Adipocyte (in vitro differentiated cells): ENCODE measurements around the gene GALNT9.

ENCODE experiments used
- DNase-seq: peaks from one replicate; pipeline ENCODE4 v3.0.0-alpha.2; 2015; ENCODE audit warnings: low read depth
- H3K27me3 ChIP-seq: replicated peaks from 2 replicates; pipeline ENCODE4 v1.7.0; 2013; ENCODE audit warnings: mild to moderate bottlenecking, low read length, moderate library complexity; ENCODE audit not compliant: control insufficient read depth, insufficient read depth
- H3K36me3 ChIP-seq: 2 replicates; pipeline ENCODE4 v1.7.0; 2013; ENCODE audit warnings: low read length, mild to moderate bottlenecking, moderate library complexity; ENCODE audit not compliant: control insufficient read depth, insufficient read depth, severe bottlenecking
- H3K4me1 ChIP-seq: 2 replicates; pipeline ENCODE4 v1.7.0; 2013; ENCODE audit warnings: mild to moderate bottlenecking, low read length, moderate library complexity; ENCODE audit not compliant: control insufficient read depth, insufficient read depth
- H3K4me3 ChIP-seq: 2 replicates; pipeline ENCODE4 v1.7.0; 2013; ENCODE audit warnings: mild to moderate bottlenecking, low read length, moderate library complexity
- H3K9ac ChIP-seq: 2 replicates; pipeline ENCODE4 v1.7.0; 2013; ENCODE audit warnings: mild to moderate bottlenecking, low read length, moderate library complexity
- H3K9me3 ChIP-seq: 2 replicates; pipeline ENCODE4 v1.7.0; 2013; ENCODE audit warnings: mild to moderate bottlenecking, low read length, moderate library complexity; ENCODE audit not compliant: control insufficient read depth

Gene GALNT9

DNA sequence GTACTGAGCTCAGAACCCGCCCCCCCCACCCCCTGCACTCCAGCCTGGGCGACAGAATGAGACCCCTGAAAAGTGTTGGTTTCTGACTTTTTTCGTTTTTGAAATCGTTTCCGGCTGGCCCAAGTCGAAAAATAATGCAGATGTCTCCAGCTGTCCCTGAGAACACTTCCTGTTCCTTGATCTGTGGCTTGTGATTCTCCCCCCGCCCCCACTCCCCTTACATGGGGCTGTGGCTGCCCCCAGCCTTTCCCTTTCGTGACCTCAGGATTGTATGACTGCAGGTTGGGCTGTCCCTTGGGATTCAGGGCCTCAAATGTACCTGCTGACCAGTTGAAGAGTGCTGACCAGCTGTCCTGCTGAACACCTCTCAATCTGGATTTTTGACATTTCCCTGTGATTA lies 151.1 kb downstream of the GALNT9 start:
- no peak overlapping the region for H3K4me3 ChIP-seq
- peaks cover 70% of the 10 kb centered on the region for H3K27me3 ChIP-seq
- H3K36me3 ChIP-seq = no peaks in the 10 kb centered on the region
- H3K4me1 ChIP-seq = no peaks in the 10 kb centered on the region
- H3K9me3 ChIP-seq = no peaks in the 10 kb centered on the region
- DNase-seq = no peak
- no peak overlapping the region for H3K9ac ChIP-seq

DNA sequence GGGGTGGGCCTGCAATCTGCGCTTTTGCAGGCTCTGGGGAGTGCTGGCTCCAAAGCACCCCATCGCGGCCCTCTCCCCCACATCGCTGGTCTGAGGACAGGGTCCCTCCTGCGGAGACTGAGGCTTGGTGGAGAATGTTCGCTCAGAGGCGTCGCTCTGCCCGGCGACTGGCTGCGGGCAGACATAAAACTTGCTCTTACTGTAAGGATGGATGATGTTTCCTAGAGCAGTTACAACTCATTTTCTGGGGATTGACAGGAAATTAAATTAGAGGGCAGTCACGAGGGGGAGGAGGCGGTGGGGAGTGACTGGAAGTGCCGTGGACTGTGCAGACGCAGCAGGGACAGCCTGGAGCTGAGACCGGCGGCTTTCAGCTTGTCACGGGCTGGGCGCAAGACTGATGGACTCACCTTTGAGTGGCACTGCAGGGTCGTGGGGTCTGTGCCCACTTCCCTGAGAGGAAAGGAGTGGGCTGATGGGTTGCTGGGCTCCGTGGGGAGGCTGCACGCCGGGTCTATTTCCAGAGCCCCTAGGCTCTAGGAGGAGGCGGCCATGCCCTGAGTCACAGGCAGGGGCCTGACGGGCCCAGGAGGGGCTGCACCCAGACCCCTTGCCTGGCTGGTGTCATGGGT lies 152.4 kb downstream of the GALNT9 start:
- no peaks in the 10 kb centered on the region for H3K4me1 ChIP-seq
- no peaks in the 10 kb centered on the region for H3K36me3 ChIP-seq
- H3K9me3 ChIP-seq = no peaks in the 10 kb centered on the region
- DNase-seq = no peak
- H3K4me3 ChIP-seq = no peak overlapping the region
- H3K9ac ChIP-seq = no peak overlapping the region
- H3K27me3 ChIP-seq = peaks cover 68% of the 10 kb centered on the region

DNA sequence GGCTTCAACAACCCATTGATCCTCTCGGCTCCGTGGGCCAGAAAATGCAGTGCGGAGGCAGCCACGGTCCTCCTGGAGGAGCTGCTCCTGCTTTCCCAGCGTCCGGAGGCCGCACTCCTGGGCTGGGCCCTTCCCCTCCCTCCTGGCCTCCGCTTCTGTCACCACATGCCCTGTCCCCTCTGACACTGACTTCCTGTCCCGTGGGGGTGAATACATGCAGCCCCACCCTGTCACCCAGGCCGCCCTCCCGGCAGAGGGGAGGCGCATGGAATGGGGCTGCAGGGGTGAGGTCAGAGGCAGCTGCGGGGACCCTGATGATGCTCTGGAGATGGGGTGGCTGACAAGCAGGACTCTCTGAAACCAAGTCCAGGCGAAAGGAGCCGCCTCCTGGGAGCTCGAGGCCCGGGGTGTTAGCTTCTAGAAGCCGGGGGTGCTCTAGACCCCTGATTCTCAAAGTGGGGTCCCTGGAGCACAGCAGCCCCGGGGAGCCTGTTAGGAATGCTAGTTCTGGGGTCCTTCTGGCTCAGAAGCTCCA lies 152.9 kb downstream of the GALNT9 start:
- H3K9ac ChIP-seq = no peak overlapping the region
- H3K4me1 ChIP-seq = no peaks in the 10 kb centered on the region
- H3K9me3 ChIP-seq = no peaks in the 10 kb centered on the region
- H3K4me3 ChIP-seq = no peak overlapping the region
- peaks cover 72% of the 10 kb centered on the region for H3K27me3 ChIP-seq
- no peaks in the 10 kb centered on the region for H3K36me3 ChIP-seq
- DNase-seq = no peak

DNA sequence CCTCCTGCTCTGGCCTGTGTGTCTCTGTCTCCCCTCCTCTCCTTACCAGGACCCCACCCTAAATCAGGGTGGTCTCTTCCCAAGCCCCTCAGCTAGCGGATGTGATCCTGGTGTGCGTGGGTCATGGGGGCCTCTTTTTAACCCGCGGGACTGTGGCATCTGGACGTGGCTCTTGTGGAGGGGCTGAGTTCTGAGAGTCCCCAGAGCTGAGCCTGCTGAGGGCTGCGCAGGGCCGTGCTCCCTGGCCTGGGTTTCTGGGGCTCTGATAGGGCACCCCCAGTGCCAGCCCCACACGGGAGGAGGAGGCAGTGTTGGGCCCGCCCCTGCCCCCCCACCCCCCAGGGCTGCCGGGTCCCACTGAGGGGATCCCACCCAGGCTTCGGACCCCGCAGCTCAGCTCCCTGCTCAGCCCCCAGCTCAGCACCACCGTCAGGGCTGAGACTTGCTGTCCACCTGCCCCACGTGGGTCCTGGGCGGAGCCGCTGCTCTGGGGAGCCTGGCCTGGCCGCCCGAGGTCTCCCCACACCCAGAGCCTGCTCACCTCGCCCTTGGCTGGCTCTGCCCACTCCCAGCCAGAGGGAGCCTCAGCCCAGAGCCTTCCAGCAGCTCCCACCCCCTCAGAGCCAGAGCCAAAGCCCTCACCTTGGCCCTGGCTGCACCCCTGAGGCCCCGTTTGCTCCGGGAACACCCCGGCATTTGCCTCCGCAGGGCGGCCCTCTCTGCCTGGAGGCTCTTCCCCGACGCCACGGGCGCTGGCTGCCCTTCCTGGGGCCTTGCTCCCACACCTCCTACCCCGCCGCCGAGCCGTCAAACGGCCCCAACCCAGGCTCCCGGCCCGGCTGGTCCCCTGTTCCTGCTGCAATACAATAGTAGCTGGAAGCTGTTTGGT lies 153.6 kb downstream of the GALNT9 start:
- no peak for DNase-seq
- Histone ChIP-seq H3K36me3 (no peaks in the 10 kb centered on the region), H3K27me3 (peaks cover 66% of the 10 kb centered on the region), H3K9ac (no peak overlapping the region), H3K4me1 (no peaks in the 10 kb centered on the region), H3K4me3 (no peak overlapping the region), H3K9me3 (no peaks in the 10 kb centered on the region)

DNA sequence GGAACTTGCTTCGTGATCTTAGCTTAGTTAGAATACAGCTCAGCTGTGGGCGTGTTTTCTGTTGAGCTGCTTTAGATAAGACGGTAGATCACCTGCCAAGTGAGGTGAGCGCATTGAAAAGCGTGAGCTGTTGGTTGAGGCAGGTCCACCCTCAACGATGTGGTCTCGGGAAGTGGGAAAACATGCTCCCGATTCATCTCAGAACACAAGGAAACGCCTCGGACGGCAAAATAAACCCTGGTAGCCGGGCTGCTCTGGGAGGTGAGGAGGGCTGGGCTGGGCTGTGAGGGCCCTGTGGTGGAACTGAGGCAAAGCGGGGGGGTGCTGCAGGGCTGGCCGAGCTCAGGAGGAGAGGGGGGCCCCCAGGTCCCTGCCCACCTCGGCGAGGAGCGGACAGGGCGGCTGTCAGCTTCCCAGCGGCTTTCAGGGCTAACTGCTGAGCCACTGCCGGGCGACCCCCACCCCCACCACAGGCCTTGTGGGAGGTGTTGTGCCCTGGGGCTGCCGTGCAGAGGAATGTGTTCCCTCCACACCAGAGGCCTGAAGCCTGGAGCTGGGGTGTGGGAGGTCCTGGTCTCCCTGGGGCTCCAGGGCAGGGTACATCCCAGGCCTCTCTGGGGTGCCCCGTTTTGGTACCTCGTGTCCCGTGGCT lies 154.4 kb downstream of the GALNT9 start:
- H3K4me1 ChIP-seq = peaks cover 2% of the 10 kb centered on the region
- no peak overlapping the region for H3K4me3 ChIP-seq
- no peak overlapping the region for H3K9ac ChIP-seq
- DNase-seq = no peak
- no peaks in the 10 kb centered on the region for H3K9me3 ChIP-seq
- H3K36me3 ChIP-seq = no peaks in the 10 kb centered on the region
- peaks cover 63% of the 10 kb centered on the region for H3K27me3 ChIP-seq

DNA sequence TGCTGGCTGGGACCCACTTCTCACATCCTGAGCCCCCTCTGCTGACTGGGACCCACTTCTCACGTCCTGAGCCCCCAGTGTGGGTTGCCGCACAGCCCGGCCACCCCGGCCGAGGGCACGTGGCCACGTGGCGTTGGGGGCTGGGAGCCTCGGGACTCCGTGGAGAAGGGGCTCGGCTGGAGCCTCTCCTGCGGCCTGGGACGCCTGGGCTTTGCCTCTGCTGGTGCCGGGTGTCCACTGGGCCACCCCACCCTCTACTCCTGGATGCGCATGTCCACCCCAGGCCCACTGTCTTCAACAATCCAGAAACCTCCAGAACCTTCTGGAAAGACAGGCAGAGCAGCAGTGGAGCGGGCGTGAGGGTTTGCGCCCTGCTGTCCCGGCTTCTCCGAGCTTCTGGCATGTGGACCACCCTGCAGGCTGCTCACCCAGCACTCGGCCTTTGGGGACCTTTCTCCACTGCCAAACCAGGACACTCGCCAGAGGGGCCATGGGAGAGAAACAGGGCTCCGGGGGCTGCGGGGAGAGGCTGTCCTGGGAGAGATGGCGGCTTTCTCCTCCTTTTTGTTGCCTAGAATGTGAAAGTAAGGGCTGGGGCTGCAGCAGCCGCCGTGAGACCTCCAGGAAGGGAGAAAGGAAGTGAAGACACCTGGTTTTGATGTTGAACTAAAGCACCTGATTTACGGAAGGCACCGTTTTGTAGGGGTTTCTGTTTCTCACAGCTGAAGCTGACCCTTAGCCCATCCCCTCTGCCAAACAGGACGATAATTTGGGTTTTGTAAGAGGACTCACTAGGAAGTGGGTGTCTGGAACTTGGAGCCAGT lies 155.2 kb downstream of the GALNT9 start:
- H3K27me3 ChIP-seq = peaks cover 55% of the 10 kb centered on the region
- no peak for DNase-seq
- no peaks in the 10 kb centered on the region for H3K9me3 ChIP-seq
- H3K9ac ChIP-seq = no peak overlapping the region
- no peak overlapping the region for H3K4me3 ChIP-seq
- H3K36me3 ChIP-seq = no peaks in the 10 kb centered on the region
- peaks cover 6% of the 10 kb centered on the region for H3K4me1 ChIP-seq

DNA sequence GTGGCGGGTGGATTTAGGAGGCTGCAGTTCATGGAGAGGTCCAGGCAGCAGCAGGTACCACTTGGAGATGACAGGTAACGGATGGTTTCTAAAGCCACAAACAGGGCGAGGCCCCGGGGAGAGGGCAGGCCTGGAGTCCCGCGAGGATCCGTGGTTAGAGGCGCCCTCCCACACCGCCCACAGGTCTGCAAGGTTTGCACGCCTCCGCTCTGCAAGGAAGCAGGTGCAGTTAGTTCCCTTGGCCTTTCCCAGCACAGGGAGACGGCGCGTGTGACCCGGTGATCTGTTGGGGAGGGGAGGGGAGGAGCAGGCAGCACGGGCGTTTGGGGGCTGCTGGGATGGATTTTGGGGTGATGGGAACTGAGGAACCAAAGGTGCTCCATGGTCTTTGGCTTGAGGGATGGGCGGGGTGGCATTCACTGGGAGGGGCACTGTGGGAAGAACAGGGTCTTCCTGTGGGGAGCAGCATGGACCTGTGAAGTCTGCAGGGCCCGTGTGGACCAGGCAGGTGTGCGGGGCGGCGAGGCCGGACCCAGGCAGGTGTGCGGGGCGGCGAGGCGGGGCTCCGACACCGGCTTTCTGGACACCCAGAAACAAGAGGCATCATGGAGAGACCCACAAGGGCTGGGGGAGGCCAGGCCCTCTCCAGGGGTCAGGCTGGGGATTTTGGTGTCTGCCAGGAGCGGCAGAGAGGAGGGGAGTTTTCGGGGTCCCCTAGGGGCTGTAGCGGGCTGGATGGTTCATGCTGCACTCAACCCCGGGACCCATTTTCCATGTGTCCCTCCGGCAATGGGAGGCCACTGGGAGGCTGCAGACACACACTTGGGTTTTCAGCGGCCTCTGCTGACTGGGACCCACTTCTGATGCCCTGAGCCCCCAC lies 156.0 kb downstream of the GALNT9 start:
- Histone ChIP-seq H3K27me3 (peaks cover 47% of the 10 kb centered on the region), H3K9me3 (no peaks in the 10 kb centered on the region), H3K4me3 (no peak overlapping the region), H3K4me1 (peaks cover 6% of the 10 kb centered on the region), H3K9ac (no peak overlapping the region), H3K36me3 (no peaks in the 10 kb centered on the region)
- no peak for DNase-seq

DNA sequence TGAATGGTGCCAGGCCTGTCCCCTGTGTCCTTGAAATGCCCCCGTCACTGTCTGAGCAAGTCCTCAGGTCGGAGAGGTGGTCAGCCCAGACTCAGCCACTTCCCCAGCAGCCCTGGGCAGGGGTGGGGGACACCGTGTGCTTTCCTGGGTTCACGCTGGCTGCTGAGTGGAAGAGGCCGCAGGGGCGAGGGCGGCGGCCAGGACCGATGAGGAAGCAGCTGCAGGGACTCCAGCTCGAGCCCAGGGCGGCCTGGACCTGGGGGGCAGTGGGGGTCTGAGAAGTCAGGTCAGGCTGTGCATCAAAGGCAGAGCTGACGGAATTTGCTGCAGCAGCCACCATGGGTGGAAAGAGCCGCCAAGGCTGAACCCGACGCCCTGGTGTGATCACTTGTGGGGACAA lies 156.8 kb downstream of the GALNT9 start:
- Histone ChIP-seq H3K4me3 (no peak overlapping the region), H3K36me3 (no peaks in the 10 kb centered on the region), H3K4me1 (peaks cover 6% of the 10 kb centered on the region), H3K9me3 (no peaks in the 10 kb centered on the region), H3K9ac (no peak overlapping the region), H3K27me3 (peaks cover 52% of the 10 kb centered on the region)
- no peak for DNase-seq

DNA sequence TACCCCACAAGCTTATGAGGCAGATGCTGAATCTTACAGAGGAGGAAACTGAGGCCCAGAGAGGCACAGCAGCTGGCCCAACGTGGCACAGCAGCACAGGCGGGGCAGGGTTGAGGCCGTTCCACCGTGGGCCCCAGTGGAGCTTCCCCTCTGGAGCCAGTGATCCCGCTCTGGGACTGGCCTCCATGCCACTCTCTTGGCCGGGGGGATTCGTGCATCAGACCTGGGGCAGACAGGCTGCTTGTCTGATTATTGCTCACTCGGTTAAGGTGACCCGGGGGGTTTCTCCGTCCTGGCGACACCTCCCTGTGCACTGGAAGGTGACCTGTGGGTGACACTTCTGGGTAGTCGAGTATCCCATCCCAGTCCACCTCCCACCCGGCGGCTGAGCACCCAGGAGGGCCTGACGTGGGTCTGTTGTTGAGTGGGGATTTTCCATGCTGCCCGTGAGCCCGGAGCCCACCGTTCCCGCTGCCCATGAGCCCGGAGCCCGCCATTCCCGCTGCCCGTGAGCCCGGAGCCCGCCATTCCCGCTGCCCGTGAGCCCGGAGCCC lies 157.3 kb downstream of the GALNT9 start:
- no peak for DNase-seq
- H3K4me3 ChIP-seq = no peak overlapping the region
- H3K9me3 ChIP-seq = no peaks in the 10 kb centered on the region
- no peaks in the 10 kb centered on the region for H3K36me3 ChIP-seq
- H3K27me3 ChIP-seq = peaks cover 47% of the 10 kb centered on the region
- no peak overlapping the region for H3K9ac ChIP-seq
- H3K4me1 ChIP-seq = peaks cover 6% of the 10 kb centered on the region
